Pulmonary artery endothelial cell (primary cell): ENCODE results near the gene PLPP2. TPM values are rescaled to one million over a fixed set of nuclear protein-coding genes. Genes with fewer than 3 reads are reported as not detected.

ENCODE experiments used
- DNase-seq: peaks from one replicate; pipeline ENCODE4 v3.0.0-alpha.2; 2011; ENCODE audit warnings: low read depth, low spot score
- total RNA-seq: library from RNA; depleted of rRNA; stranded (reverse); fragments of >200 nt; gene quantifications from 2 replicates; pipeline ENCODE4 v1.2.3, GENCODE V29; 2014

PLPP2 gene
- 2.1 and 9.0 TPM in 2 replicates for total RNA-seq

DNA sequence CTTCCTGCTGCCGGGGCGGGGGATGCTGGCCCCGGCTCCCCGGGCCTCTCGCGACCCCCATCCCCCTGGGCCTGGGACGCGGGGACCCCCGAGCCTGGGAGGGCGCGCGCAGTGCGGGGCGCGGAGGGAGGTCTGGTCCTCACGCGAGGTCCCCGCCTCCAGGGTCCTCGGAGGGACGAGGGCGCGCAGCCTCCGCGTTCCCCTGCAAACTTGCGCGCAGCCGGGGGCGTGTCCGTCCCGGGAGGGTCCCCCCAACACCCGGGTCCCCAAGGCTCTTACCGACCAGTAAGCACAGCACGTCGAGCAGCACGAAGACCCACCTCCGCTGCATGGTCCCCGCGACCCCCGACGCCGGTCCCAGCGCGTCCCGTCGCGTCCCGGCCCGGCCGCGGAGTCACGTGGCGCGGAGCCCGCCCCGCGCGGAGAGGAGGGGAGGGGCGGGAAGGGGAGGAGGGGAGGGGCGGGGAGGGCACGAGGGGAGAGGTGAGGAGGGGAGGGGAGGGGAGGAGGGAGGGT, at the start of gene PLPP2:
TSS of gene PLPP2 (minus strand) at position 398 of the 516 bp plus-strand sequence. CDS start at position 331, 67 bp downstream.
- no peak for DNase-seq

DNA sequence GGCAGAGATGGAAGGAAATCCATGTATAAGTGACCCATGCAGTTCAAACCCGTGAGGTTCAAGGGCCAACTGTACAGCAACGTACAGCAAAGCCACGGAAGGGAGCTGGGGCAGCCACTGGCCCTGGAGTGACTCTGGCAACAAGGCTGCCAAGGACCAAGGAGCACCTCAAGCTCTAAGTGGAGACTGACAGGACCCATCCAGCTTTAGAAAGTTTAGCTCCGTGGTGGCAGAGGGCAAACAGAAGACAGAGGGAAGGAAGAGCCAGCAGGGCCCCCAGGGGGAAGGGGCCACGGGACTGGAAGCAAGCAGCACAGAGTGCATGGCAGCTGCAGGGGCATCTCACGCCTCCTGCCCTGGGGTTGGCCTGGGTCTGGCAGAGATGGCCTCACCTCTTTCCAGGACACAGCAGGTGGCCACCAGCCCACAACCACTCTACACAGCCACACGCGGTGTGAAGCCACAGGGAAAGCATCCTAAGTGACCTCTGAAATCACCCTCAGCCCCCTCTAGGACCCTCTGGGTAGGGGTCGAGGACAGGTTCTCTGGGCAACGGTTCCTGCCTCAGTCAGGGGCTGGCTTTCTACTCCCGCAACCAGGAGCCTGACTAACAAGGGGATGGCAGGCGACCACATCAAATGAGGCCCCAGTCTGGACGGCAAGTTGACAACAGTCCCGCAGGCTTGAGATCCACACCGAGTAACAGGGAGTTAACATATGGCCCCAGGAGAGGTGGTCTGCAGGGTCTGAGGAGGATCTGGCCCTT, 49.6 kb upstream of the PLPP2 start:
- no peak for DNase-seq

DNA sequence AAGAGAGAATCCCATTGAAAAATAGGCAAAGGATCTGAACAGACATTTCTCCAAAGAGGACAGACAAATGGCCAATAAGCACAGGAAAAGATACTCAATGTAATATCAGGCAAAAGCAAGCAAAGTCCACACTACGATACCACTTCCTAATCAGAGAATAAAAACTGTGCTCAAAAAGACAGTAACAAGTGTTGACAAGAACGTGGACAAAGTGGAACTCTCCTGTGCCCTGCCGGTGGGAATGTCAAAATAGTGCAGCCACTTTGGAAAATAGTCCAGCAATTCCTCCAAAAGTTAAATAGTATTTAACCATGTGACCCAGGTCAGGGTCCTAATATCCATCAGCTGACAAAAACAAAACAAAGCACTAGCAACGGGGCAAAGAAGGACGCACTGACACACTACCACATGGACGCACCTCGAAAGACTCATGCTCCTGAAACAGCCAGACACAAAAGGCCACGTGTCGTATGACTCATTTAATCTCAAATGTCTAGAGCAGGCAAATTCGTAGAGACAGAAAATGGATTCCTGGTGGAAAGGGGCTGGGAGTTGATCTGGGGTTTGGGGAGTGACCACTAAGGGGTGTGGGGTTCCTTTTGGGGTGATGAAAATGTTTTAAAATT, 48.2 kb upstream of the PLPP2 start:
- DNase-seq, result no peak

DNA sequence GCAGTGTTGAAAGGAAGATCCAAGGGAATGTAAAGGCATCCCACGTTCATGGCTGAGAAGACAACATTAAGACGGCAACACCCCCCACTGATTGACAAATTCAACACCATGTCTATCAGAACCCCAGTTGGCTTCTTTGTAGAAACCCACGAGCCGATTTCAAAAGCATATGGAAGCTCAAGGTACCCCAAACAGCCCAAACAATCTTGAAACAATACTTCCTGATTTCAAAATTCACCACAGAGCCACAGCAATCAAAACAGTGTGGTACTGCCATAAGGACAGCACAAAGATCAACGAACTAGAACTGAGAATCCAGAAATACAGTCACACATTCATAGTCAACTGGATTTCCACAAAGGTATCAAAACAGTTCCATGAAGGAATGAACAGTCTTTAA, 47.2 kb upstream of the PLPP2 start:
- no peak for DNase-seq

DNA sequence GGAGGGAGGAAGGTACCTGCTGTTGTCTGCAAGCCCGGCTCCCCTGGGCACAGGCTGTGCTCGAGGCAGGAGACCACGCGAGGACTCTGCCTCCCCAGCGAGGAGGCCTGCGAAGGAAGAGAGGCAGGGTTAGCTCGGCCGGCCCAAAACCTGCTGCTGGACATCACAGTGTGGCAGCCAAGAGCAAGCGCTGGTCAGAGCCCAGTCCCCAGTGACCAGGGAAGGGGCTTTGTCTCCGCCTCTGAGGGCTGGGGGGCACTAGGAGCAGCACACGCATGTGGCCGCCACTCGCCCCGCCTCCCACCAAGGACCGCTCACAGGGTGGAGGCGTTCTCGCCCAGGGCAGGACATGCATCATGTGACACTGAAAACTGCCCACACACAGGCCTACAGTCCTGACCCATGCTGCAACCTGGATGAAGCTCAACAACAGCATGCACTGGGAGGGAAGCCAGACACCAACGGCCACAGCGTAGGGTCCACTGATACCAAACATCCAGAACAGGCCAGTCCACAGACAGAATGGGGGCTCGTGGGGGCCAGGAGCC, 44.9 kb upstream of the PLPP2 start:
- DNase-seq, result no peak

DNA sequence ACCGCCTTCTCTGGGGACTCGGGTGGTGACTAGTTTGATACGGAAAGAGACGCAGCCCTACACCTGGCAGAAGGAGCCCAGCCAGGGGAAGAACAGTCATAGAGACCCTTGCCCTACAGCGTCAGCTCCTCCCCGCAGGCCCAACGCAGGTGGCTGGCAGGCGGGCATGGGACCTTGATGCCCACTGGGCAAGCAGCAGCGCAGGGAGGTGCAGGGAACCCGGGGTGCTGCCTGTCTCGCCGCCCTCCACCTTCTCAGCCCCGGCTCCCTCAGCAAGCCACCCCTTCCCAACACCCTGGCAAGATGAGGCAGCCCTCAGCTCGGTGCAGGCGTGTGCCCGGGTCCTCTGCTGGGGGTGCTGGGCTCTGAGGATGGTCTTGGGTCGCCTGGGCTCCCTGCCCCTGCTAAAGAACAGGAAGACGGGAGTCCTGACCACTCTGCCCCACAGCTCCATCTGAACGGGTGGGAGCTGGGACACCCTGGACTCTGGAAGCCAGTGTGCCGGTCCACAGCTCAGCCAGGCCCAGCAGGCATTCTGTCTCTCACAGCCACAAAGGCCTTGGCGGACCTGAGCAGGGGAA, 44.4 kb upstream of the PLPP2 start:
- DNase-seq, result no peak

DNA sequence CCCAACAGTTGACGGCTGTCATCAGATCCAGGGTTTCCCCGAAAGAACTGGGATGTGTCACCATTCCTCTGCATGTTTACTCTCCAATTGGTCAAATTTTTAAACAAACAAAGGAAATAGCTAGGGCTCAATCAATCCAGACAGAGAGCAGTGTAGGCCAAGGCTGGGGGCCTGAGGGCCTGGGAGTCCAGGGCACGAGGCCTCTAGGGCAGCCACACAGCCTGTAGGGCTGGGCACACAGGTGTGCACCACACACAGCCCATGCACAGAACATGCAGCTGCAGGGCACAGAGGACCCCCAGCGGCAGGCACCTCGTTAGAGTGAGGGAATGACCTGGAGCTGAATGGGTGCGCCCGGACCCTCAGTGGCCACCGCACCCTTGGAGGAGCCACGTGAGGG, 43.9 kb upstream of the PLPP2 start:
- DNase-seq, result no peak

DNA sequence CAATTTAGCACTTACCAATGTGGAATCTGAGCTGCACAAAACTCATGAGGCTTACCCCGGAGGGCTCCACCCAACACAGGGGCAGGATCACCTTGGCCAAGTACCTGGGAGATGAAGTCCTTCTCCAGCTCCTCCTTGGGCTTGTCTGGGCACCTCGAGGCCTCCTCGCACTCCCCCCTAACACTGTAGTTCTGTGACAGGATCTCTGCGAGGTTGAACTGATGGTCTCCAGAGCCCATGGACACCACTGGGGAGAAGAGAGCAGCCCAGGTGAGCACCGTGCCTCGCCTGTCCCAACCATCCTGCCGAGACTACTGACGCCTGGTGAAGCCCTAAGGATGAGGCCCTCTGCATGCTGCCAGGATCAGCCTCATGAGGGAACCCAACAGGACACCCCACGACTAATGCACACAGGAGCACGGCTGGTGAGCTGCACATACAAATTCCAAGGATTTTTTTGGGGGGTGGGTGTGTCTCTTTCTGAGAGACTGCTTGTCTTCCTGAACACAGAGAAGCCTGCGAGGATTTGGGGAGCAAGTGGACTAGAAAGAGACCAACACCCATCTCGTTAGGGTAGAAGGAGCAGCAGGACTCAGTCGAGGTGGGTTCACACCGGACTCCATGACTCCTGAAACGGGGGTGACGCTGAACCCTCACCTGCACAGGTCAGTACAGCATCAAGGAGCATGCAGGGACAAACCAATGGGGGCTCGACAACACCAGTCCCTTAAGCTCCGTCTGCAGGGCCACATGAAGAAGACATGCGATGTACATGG, 43.3 kb upstream of the PLPP2 start:
- DNase-seq, result no peak

DNA sequence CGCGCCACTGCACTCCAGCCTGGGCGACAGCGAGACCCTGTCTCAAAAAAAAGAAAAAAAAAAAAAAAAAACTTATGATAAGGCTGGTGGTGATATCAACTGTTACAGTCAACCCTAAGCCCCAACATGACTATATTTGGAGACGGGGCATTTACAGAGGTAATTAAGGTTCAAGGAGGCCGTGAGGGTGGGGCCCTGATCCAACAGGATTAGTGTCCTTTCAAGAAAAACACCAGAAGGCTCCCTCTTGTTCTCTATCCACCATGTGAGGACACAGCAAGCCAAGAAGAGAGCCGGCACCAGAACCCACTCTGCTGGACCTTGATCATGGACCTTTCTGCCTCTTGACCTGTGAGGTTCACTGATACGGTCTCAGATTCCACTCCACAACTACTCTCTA, 39.3 kb upstream of the PLPP2 start:
- DNase-seq, result no peak

DNA sequence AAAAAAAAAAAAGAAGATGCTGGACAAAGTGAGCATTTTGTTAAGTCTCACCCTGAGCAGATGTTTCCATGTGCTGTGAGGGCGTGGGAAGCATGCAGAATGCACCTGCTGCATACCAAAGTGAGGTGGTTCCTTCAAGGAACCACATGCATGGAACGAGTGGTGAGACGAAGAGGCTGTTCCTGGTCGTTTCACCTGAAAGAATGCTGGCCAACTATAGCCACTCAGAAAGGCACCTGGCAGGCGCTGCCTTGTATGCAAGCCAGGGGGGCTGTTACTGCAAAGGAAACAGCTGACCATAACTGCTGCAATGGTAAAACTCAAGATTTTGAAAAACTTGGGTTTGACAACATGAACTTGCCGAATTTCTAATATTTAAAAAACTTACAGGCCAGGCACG, 38.7 kb upstream of the PLPP2 start:
- DNase-seq, result no peak

DNA sequence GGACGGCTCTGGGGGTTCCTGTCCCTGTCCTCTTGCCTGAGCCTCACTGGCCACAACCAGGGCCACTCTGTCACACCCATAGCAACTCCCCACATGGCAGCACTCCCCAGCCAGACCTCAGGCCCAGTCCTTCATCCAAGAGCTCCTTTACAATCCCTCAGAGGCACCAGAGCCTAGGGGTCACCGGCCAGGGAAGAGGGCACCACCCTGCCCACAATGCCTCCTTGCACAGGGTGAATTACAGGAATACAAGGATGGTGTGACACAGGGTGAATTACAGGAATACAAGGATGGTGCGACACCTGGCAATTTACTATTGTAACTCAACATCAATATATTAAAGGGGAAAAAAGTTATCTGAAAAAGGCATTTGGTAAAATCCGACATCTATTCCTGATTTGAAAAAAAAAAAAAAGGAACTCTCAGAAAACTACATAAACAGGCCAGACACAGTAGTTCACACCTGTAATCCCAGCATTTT, 36.9 kb upstream of the PLPP2 start:
- DNase-seq, result no peak

DNA sequence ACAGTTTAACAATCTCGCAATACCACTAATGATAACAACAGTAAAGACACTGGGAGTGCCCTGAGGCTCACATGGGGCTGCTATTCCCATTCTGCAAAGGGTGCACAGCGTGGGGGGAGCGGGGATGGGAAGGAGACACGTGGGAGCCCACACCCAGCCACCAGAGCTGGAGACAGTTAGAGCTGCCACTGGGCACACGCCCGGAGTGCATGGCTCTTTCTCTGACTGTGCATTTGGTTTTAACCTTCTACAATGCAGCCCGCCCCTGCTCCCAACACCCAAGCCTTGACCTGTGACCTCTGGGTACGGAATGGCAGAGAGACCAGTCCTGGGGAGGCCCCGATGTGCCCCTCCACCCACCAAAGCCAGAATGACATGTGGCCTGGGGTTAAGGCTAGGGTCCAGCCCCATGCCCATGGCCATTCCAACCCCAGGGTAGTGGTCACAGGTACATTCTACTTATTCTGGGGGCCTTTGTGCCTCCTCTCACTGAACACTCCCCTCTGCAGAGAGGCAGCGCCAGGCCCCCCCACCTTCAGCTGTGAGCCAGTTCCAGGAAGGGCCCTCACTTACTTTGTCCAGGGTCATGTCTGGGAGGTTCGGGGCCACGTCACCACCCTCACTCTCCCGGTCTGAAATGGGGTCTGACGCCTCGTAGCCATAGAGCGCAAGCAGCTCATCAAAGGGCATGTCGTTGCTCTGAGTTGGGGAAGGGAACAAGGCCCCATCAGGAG, 36.3 kb upstream of the PLPP2 start:
- no peak for DNase-seq

DNA sequence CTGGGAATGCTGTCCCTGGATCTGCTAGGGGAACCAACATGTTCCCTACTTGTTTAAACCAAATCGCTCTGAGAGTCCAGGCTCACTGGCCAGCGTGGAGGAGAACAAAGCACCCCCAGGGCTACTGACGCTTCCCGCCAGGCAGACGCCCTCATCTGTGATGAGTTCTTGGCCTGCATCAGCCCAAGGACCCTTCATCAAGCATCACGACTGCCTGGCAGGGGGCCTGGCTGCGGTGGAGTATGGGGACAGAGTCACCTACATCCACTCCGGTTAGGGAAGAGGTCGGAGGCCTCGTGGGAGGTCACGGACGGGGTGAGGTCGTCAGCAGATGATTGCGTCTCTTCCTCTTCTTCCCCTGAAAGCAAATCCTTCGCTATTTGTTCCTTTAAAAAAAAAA, 35.7 kb upstream of the PLPP2 start:
- no peak for DNase-seq

DNA sequence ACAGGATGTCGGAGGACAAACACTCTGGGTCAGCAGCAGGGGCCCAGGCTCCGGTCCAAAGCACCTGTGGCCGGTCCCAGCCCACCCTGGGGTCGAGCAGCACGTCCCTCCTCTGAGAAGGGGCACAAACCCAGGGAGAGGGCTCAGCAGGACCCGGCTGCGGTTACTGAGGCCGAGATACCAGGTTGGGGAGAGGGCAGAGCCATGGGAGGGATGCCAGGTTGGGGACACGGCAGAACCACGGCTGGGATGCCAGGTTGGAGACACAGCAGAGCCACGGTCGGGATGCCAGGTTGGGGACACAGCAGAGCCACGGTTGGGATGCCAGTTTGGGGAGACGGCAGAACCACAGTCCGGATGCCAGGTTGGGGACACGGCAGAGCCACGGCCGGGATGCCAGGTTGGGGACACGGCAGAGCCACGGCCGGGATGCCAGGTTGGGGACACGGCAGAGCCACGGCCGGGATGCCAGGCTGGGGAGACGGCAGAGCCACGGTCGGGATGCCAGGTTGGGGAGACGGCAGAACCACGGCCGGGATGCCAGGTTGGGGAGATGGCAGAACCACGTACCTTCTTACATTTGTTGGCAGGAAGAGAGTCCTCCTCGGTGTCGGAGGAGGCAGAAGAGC, 34.8 kb upstream of the PLPP2 start:
- no peak for DNase-seq

DNA sequence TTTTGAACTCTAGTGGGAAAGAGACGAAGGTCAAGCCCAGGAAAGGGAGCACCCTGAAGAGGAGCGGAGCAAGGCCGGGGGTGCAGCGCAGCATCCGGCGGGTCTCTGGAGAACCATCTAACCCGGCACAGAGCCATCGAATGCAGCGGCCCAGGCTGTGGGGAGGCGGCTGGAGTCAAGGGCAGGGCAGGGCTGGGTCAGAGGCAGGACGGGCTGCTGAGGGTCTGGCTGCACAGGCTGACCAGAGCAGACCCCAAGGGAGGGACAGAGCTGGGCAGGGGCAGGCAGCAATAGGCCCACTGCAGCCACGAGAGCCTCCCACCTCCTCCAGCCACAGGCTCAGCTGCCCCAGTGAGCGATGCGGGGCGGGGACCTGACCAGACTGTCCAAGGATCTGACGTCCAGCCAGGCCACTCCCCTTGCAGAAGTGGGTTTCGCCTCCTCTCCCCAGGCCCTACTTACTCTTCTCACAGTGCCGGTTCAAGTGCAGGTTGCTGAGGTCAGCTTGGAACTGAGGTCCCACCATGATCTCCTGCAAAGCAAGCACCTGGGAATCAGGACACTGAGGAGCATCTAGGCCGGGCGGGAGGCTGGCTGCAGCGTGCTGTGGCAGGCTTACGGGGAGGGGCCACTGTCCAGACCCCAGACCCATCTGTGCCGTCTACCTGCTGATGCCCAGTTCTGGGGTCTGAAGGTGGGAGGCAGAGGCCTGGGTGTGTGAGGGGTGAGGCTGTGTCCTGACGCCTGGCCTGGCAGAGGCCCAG, 34.2 kb upstream of the PLPP2 start:
- no peak for DNase-seq

DNA sequence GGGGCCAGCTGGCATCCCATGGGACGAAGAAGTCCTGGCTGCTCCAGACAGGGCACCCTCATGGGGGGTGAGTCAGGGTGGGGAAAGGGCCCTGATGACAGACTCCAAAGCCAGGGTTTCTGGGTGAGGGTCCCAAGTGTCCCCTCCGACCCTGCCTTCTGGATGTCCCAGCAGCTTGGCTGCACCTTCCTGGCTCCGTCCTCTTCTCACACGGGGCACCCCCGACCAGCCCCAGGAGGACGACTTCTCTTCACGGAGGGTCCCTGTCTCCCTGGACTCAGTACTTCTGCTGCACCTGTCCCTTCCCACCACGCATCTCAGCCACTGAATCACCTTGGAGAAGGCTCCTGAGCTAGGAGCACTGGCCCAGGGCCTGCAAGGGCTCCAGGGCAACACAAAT, 33.5 kb upstream of the PLPP2 start:
- no peak for DNase-seq

DNA sequence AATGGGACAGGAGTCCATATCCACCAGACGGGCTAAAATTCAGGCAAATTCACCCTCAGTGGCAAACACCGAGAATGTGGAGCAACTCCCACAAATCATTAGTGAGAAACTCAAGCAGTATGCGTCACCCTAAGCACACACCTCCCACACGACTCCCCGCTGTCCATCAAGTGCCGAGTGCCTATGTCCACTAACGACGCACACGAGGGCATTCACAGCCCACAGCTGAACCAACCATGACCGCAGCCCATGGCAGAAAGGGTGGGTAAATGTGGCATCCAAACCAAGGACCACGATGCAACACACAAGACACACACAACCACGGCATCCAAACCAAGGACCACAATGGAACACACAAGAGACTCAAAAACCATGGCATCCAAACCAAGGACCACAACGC, 31.4 kb upstream of the PLPP2 start:
- DNase-seq, result no peak

DNA sequence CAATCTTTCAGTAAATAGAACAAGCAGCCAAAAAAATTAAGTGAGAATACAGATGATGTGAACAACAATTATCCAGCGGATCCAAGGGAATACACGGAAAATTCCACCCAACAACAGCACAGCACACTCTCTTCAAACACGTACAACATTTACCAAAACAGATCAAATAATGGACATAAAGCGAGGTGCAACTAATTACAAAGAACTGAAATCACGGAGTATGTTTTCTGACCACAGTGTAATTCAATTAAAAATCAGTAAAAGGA, 27.2 kb upstream of the PLPP2 start:
- no peak for DNase-seq

DNA sequence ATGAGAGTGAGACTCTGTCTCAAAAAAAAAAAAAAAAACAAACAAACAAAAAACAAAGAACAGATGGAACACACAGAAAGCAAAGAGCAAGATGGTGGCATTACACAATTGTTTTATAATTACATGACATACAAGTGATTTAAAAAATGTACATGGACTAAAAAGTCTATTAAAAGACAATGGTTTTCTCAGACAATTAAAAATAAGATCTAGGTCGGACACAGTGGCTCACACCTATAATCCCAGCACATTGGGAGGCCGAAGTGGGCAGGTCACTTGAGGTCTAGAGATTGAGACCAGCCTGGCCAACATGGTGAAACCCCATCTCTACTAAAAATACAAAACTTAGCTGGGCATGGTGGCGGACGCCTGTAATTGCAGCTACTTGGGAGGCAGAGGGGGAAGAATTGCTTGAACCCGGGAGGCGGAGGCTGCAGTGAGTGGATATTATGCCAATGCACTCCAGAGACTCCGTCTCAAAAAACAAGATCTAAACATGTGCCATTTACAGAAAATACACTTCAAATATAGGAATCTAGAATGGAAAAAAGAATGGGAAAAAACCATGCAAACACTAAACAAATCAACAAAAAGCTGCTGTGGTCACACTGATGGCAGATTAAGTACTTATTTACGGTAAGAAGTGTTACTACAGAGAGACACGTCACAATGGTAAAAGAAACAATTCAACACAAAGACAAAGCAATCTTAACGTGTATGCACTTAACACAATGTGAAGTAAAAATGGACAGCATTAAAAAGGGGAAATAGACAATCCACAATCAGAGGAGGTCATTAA, 26.7 kb upstream of the PLPP2 start:
- no peak for DNase-seq
